Stomach (tissue), 9 donors: ENCODE data around the gene TLE2. TPM values are rescaled to one million over a fixed set of nuclear protein-coding genes. Genes with fewer than 3 reads are reported as not detected.

Experiments
- DNase-seq, 2 donors: peaks; one replicate each; pipeline versions ENCODE4 v3.0.0 to v3.0.0-alpha.2; 2013 to 2019
- H3K27ac ChIP-seq, 5 donors: fragments of 200-600 bp in 4 of 5; sonication (generic) in 4 of 5; one replicate each; pipeline ENCODE4 v1.5.1; 2013 to 2019; ENCODE audit warnings: mild to moderate bottlenecking in 1 of 5, moderate library complexity in 1 of 5
- H3K27me3 ChIP-seq, 3 donors: fragments of 200-600 bp; sonication (generic); one replicate each; pipeline ENCODE4 v1.5.1; 2017 to 2019; ENCODE audit warnings: mixed run types in 1 of 3
- H3K36me3 ChIP-seq, 4 donors: fragments of 200-600 bp; sonication (generic); 1 replicate in 3 of 4; 2 replicates in 1 of 4; pipeline ENCODE4 v1.5.1; 2016 to 2019
- H3K4me1 ChIP-seq, 4 donors: fragments of 200-600 bp; sonication (generic); one replicate each; pipeline ENCODE4 v1.5.1; 2016 to 2019
- H3K4me3 ChIP-seq, 4 donors: fragments of 200-600 bp; sonication (generic) in 3 of 4; one replicate each; pipeline ENCODE4 v1.5.1; 2016 to 2019; ENCODE audit warnings: mild to moderate bottlenecking in 1 of 4
- H3K9me3 ChIP-seq, 4 donors: fragments of 200-600 bp; sonication (generic); one replicate each; pipeline ENCODE4 v1.5.1; 2016 to 2019
- EP300 ChIP-seq: sonication (generic); formaldehyde crosslinking; IDR thresholded peaks from one replicate; pipeline ENCODE4 v1.6.1; 2017; ENCODE audit warnings: antibody characterized with exemption
- POLR2A ChIP-seq, 4 donors: fragments of 450-650 bp; IDR thresholded peaks; one replicate each; pipeline ENCODE4 v1.6.1; 2016; ENCODE audit warnings: antibody characterized with exemption in 4 of 4, control low read depth in 2 of 4, mild to moderate bottlenecking in 1 of 4, moderate library complexity in 1 of 4
- POLR2AphosphoS5 ChIP-seq, 3 donors: sonication (generic); formaldehyde crosslinking; IDR thresholded peaks; one replicate each; pipeline ENCODE4 v1.6.1; 2016; ENCODE audit warnings: antibody characterized with exemption in 3 of 3
- whole genome bisulfite sequencing, 5 donors: extraction: QIAGEN DNeasy Blood & Tissue Kit in 3 of 5; methylation state at CpG; one replicate each; pipeline versions ENCODE4 v1.1.5 to v1.1.7; 2013 to 2018; 5-methylcytosine and 5-hydroxymethylcytosine counted together
- intact Hi-C: fragments of 100-400 bp; cut with DNase I; formaldehyde crosslinking; loops from one replicate; pipeline ENCODE4 v1.15.1; 2023; ENCODE audit warnings: low total_unique reads
- polyA plus RNA-seq, 3 donors: library from polyadenylated mRNA; stranded (reverse); fragments of 200-250 nt; gene quantifications; one replicate each; pipeline ENCODE4 v1.2.3, GENCODE V29; 2013
- total RNA-seq, 5 donors: library from RNA; depleted of rRNA; stranded (reverse); fragments of >200 nt; gene quantifications; one replicate each; pipeline versions ENCODE4 v1.1.0 to v1.2.3, GENCODE V29; 2014 to 2016
- TF ChIP-seq, protein P1 (sequence below), 7 experiments: fragments of 450-650 bp in 4 of 7; fragments of 200-600 bp in 3 of 7; sonication (generic) in 3 of 7; IDR thresholded peaks; one replicate each; pipeline ENCODE4 v1.5.1; 2016 to 2019; ENCODE audit warnings: antibody characterized with exemption in 7 of 7, control low read depth in 2 of 7, mild to moderate bottlenecking in 1 of 7
- donor health status: healthy with polysubstance abuse.
- donor health status: Bipolar disorder and iron deficiency.
- donor health status: healthy.

Gene TLE2
- total and polyA plus RNA-seq, 8 donors, result 13.8 to 92.9 (median 23.8) TPM

DNA sequence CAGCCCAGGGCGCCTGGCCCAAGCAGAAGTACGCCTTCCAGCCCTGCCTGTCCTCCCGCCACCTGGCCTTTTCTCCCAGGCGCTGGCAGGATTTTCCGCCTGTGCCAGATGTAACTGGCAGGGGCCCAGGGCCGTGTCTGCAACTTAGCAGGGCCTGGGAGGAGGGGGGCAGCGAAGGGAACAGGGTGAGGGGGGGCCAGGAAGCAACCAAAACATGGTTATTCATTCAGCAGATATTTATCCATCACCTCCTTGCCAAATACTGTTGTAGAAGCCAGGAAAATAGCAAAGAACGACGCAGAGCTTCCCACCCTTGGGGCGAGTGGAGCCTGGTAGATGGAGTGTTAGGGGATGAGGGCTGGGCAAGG is 46.1 kb downstream of the TLE2 start:
- peak overlapping the region; percentile 60 to 86 (median 84) for H3K27ac ChIP-seq
- WGBS, 5 donors, result 2 to 10% (median 7%) methylated on average over 10 of the region's 10 CpGs
- intact Hi-C loops, result no loop called here

DNA sequence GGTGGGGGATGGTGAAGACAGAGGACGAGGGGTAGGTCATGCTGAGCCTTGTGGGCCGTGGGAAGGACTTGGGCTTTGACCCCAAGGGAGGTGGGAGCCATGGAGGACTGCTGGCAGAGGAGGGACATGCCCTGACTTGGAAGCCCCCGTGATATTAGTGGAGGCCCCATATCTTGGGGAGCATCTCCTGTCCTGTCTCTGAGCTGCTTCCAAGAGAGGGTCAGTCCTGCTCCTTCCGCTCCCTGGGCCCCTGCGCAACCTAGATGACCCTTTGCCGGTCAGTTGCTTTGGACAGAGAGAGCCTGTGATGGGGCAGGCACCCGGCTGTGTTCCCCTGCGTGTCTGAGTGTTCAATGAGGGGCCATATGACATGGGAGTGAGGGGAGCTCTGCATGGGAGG is 46.5 kb downstream of the TLE2 start:
- intact Hi-C loops, result no loop called here
- 20 to 52% (median 31%) methylated on average over 5 to 8 of the region's 8 CpGs for WGBS, 5 donors
- Histone ChIP-seq H3K36me3 (no peaks in the 10 kb centered on the region), H3K27ac (peak overlapping the region; percentile 9 to 86 (median 84)), H3K4me1 (peaks cover 29 to 34% (median 31%) of the 10 kb centered on the region in 4 donors), H3K9me3 (no peaks in the 10 kb centered on the region), H3K27me3 (peaks cover 0 to 12% (median 7%) of the 10 kb centered on the region in 3 donors), H3K4me3 (no peak overlapping the region)
- DNase-seq, result no peak
- TF ChIP-seq EP300 (no peak), POLR2A (IDR thresholded peaks at IDR 0.05) (no peak), POLR2AphosphoS5 (IDR thresholded peaks at IDR 0.05) (no peak)
- TF ChIP-seq, protein P1, sequence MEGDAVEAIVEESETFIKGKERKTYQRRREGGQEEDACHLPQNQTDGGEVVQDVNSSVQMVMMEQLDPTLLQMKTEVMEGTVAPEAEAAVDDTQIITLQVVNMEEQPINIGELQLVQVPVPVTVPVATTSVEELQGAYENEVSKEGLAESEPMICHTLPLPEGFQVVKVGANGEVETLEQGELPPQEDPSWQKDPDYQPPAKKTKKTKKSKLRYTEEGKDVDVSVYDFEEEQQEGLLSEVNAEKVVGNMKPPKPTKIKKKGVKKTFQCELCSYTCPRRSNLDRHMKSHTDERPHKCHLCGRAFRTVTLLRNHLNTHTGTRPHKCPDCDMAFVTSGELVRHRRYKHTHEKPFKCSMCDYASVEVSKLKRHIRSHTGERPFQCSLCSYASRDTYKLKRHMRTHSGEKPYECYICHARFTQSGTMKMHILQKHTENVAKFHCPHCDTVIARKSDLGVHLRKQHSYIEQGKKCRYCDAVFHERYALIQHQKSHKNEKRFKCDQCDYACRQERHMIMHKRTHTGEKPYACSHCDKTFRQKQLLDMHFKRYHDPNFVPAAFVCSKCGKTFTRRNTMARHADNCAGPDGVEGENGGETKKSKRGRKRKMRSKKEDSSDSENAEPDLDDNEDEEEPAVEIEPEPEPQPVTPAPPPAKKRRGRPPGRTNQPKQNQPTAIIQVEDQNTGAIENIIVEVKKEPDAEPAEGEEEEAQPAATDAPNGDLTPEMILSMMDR (IDR thresholded peaks at IDR 0.05), result no peak

More for the DNA sequence above, 46.1 kb downstream of the TLE2 start:
- no peaks in the 10 kb centered on the region for H3K9me3 ChIP-seq
- H3K4me1 ChIP-seq, result peaks cover 25 to 30% (median 27%) of the 10 kb centered on the region in 4 donors
- H3K4me3 ChIP-seq, result no peak overlapping the region
- H3K27me3 ChIP-seq, result peaks cover 0 to 12% (median 7%) of the 10 kb centered on the region in 3 donors
- DNase-seq, result peak; percentile 90 to 93
- H3K36me3 ChIP-seq, result no peaks in the 10 kb centered on the region
- TF ChIP-seq POLR2AphosphoS5 (IDR thresholded peaks at IDR 0.05) (peak; percentile 32 to 73 (median 72)), EP300 (no peak)

GRCh38 chr19:2981898-2982297 is 47.2 kb downstream of the TLE2 start:
- Histone ChIP-seq H3K9me3 (no peaks in the 10 kb centered on the region), H3K4me1 (peaks cover 33 to 40% (median 38%) of the 10 kb centered on the region in 4 donors), H3K36me3 (no peaks in the 10 kb centered on the region), H3K4me3 (no peak overlapping the region), H3K27ac (peak overlapping the region in 1 of 5 donors; percentile 72), H3K27me3 (peaks cover 0 to 12% (median 7%) of the 10 kb centered on the region in 3 donors)
- no peak for DNase-seq
- WGBS, 5 donors, result 76 to 90% (median 86%) methylated on average over 4 to 5 of the region's 5 CpGs
- TF ChIP-seq EP300 (no peak), POLR2A (IDR thresholded peaks at IDR 0.05) (no peak), POLR2AphosphoS5 (IDR thresholded peaks at IDR 0.05) (no peak)
- TF ChIP-seq, protein P1 (IDR thresholded peaks at IDR 0.05), result no peak
- intact Hi-C loops, result no loop called here

DNA sequence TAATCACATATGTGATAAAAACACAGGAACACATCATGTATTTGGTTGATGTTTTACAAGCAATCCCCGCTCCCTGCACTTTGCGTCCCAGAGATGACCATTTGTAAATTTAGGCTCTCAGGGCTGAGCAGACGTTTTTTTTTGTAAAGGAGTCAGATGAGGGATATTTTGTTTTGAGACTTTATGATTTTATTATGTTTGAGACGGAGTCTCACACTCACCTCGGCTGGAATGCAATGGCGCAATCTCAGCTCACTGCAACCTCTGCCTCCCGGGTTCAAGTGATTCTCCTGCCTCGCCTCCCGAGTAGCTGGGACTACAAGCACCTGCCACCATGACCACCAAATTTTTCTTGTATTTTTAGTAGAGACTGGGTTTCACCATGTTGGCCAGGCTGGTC is 50.3 kb downstream of the TLE2 start:
- peaks cover 34 to 61% (median 53%) of the 10 kb centered on the region in 4 donors for H3K4me1 ChIP-seq
- H3K27ac ChIP-seq, result peak overlapping the region in 1 of 5 donors; percentile 68
- no peak for DNase-seq

More for the DNA sequence above, 50.3 kb downstream of the TLE2 start:
- Histone ChIP-seq H3K27me3 (peaks cover 0 to 5% (median 2%) of the 10 kb centered on the region in 3 donors), H3K36me3 (no peaks in the 10 kb centered on the region), H3K4me3 (no peak overlapping the region), H3K9me3 (no peaks in the 10 kb centered on the region)
- 77 to 85% (median 83%) methylated on average over 9 of the region's 9 CpGs for WGBS, 5 donors
- intact Hi-C loops, result no loop called here
- TF ChIP-seq EP300 (no peak), POLR2AphosphoS5 (IDR thresholded peaks at IDR 0.05) (no peak), POLR2A (IDR thresholded peaks at IDR 0.05) (no peak)
- TF ChIP-seq, protein P1 (IDR thresholded peaks at IDR 0.05), result no peak
